Epithelial cell of esophagus (primary cell): Measurements from ENCODE around the gene PCLAF.

Source experiments
- DNase-seq: peaks from one replicate; pipeline ENCODE4 v3.0.0; 2010; ENCODE audit warnings: low read depth
- H3K4me3 ChIP-seq: 2 replicates; pipeline ENCODE4 v1.5.1; 2011; ENCODE audit warnings: mild to moderate bottlenecking, low read length, control low read depth
- CTCF ChIP-seq: IDR thresholded peaks from 2 replicates; pipeline ENCODE4 v1.5.1; 2011; ENCODE audit warnings: low read depth, mild to moderate bottlenecking, low read length, control low read depth, inconsistent platforms; ENCODE audit not compliant: insufficient read depth; ENCODE audit errors: missing control alignments

The PCLAF gene

GRCh38 chr15:64369078-64369607 lies 12.1 kb downstream of the PCLAF start:
- DNase-seq, result no peak
- no peak overlapping the region for H3K4me3 ChIP-seq
- no peak for TF ChIP-seq CTCF

- H3K4me3 ChIP-seq, result no peak overlapping the region
- DNase-seq, result peak; percentile 35
Measured at GRCh38 chr15:64361259-64361658, 20.0 kb downstream of the PCLAF start.

GRCh38 chr15:64356710-64357040 lies 24.6 kb downstream of the PCLAF start:
- peak overlapping the region; percentile 95 for H3K4me3 ChIP-seq
- DNase-seq, result no peak
- no peak for TF ChIP-seq CTCF

More at GRCh38 chr15:64361259-64361658, 20.0 kb downstream of the PCLAF start:
- TF ChIP-seq CTCF, result no peak

GRCh38 chr15:64355944-64356709 lies 25.1 kb downstream of the PCLAF start, which contains the start of gene CSNK1G1:
Gene CSNK1G1 (minus strand): TSS chr15:64356173. CDS start chr15:64300499, 55,674 bp downstream.
- peak; percentile 47 for TF ChIP-seq CTCF
- peak within 1 kb of the TSS; percentile 95 for H3K4me3 ChIP-seq
- DNase-seq, result peak; percentile 97

GRCh38 chr15:64355348-64355943 lies 25.8 kb downstream of the PCLAF start:
- peak overlapping the region; percentile 95 for H3K4me3 ChIP-seq
- no peak for TF ChIP-seq CTCF
- peak; percentile 21 for DNase-seq

GRCh38 chr15:64354688-64355344 lies 26.4 kb downstream of the PCLAF start:
- no peak for TF ChIP-seq CTCF
- DNase-seq, result peak; percentile 58

More at GRCh38 chr15:64354688-64355344, 26.4 kb downstream of the PCLAF start:
- peak overlapping the region; percentile 95 for H3K4me3 ChIP-seq
